AG04450 (cell line): ENCODE data around the gene GBP3. TPM values are rescaled to one million over a fixed set of nuclear protein-coding genes. Genes with fewer than 3 reads are reported as not detected.

Source experiments
- CTCF ChIA-PET: fragments of 300-600, 350-600 bp; formaldehyde crosslinking; extraction: SDS; loops from one replicate; lab custom pipeline; 2022; ENCODE audit warnings: antibody characterized with exemption, inconsistent platforms; lab: Charles Lee
- POLR2A ChIA-PET: fragments of 350-600 bp; formaldehyde crosslinking; extraction: SDS; loops from one replicate; lab custom pipeline; 2021; ENCODE audit warnings: antibody characterized with exemption, inconsistent platforms; lab: Yijun Ruan, JAX
- DNase-seq: peaks from one replicate; pipeline ENCODE4 v3.0.0-alpha.2; 2011; ENCODE audit warnings: low read depth, low spot score
- H3K27ac ChIP-seq: one replicate; pipeline ENCODE4 v1.5.1; 2012; ENCODE audit warnings: low read depth, low read length, control low read depth
- H3K27me3 ChIP-seq: one replicate; pipeline ENCODE4 v1.6.0; 2012; ENCODE audit warnings: low read length; ENCODE audit not compliant: control insufficient read depth, insufficient read depth
- H3K4me3 ChIP-seq: 2 replicates; pipeline ENCODE4 v1.5.1; 2011; ENCODE audit warnings: mild to moderate bottlenecking, low read depth, low read length, control low read depth
- H3K9me3 ChIP-seq: 2 replicates; pipeline ENCODE4 v1.5.1; 2012; ENCODE audit warnings: low read length; ENCODE audit not compliant: control insufficient read depth, insufficient read depth
- CTCF ChIP-seq: IDR thresholded peaks from 2 replicates; pipeline ENCODE4 v1.5.1; 2011; ENCODE audit warnings: low read depth, low read length, control low read depth, inconsistent platforms
- polyA plus RNA-seq: library from polyadenylated mRNA; depleted of rRNA; stranded (reverse); fragments of >200 nt; gene quantifications from 2 replicates; pipeline ENCODE4 v1.2.3, GENCODE V29; 2011

The GBP3 gene
- polyA plus RNA-seq, 1 experiment, result 94.1 TPM

- POLR2A ChIA-PET, result no interaction called here
- CTCF ChIA-PET, result no interaction called here
- H3K27ac ChIP-seq, result no peak overlapping the region
- no peak overlapping the region for H3K4me3 ChIP-seq
- H3K27me3 ChIP-seq, result no peaks in the 10 kb centered on the region
- TF ChIP-seq CTCF, result no peak
- H3K9me3 ChIP-seq, result peaks cover 22% of the 10 kb centered on the region
- DNase-seq, result no peak
Observed at GRCh38 chr1:89044970-89045721, 22.5 kb upstream of the GBP3 start.

GRCh38 chr1:89043940-89044339, 21.3 kb upstream of the GBP3 start:
- DNase-seq, result no peak
- H3K27ac ChIP-seq, result no peak overlapping the region
- H3K9me3 ChIP-seq, result peaks cover 22% of the 10 kb centered on the region
- ChIA-PET CTCF (no interaction called here), POLR2A (no interaction called here)
- H3K4me3 ChIP-seq, result no peak overlapping the region
- no peak for TF ChIP-seq CTCF
- H3K27me3 ChIP-seq, result no peaks in the 10 kb centered on the region

- ChIA-PET CTCF (no interaction called here), POLR2A (no interaction called here)
- Histone ChIP-seq H3K27me3 (no peaks in the 10 kb centered on the region), H3K9me3 (peaks cover 22% of the 10 kb centered on the region), H3K27ac (no peak overlapping the region), H3K4me3 (no peak overlapping the region)
- DNase-seq, result no peak
- TF ChIP-seq CTCF, result no peak
Observed at GRCh38 chr1:89042491-89042890, 19.8 kb upstream of the GBP3 start.

- Histone ChIP-seq H3K9me3 (peaks cover 22% of the 10 kb centered on the region), H3K27ac (no peak overlapping the region), H3K4me3 (no peak overlapping the region), H3K27me3 (no peaks in the 10 kb centered on the region)
- CTCF ChIA-PET, result interaction anchor here (0.6 kb wide), 1 partner anchor 58 kb away, joined by 14 read pairs; no protein-coding TSS in a partner anchor
- no peak for DNase-seq
- POLR2A ChIA-PET, result no interaction called here
- TF ChIP-seq CTCF, result no peak
Observed at GRCh38 chr1:89041721-89042120, 19.1 kb upstream of the GBP3 start.

GRCh38 chr1:89041119-89041641, 18.5 kb upstream of the GBP3 start:
- POLR2A ChIA-PET, result no interaction called here
- H3K27me3 ChIP-seq, result no peaks in the 10 kb centered on the region
- TF ChIP-seq CTCF, result no peak
- H3K27ac ChIP-seq, result no peak overlapping the region
- DNase-seq, result no peak
- peaks cover 22% of the 10 kb centered on the region for H3K9me3 ChIP-seq
- no peak overlapping the region for H3K4me3 ChIP-seq
- CTCF ChIA-PET, result interaction anchor here (0.6 kb wide), 1 partner anchor 57 kb away, joined by 14 read pairs; no protein-coding TSS in a partner anchor
